SKM-1 treated with dmso at 0.1 percent for 144 hours (cell line): Measurements from ENCODE around the gene TACR2.

ENCODE experiments used
- DNase-seq: peaks from one replicate; lab custom pipeline; 2025; ENCODE audit not compliant: unreplicated experiment; lab: John Stamatoyannopoulos, UW

Gene TACR2

DNA sequence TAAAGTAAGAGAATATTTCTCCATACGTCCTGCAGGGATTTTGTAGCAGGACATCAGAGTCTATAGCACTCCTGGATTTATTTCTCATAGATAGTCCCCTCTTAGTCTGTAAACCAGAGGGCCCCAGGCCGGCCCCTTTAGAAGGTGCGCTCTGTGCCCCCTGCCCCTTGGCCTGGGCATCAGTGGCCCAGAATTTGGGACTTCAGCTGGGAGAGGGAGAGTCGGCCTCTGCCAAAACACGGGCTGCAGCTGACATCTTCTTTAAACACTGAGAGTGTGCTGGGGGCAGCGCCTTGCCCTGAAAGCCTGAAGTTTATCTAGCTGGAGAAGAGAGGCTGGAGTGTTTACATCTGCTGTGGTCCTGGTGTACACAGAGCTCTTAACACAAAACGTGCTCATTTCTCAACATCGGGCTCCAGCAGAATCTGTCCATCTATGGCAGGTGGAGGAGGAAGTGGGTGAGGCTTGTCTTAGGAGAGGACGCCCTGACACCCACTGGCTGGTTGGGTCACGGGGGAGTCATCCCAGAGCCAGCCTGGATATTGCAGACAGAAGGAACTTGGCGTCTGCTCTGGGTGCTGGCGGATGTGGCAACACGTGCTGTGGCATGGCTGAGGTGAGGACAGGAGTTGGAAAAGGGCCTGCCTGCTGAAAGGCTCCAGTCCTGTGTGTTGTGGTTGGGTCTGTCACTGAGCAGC is 5.0 kb upstream of the TACR2 start:
- DNase-seq = peak; percentile 88

DNA sequence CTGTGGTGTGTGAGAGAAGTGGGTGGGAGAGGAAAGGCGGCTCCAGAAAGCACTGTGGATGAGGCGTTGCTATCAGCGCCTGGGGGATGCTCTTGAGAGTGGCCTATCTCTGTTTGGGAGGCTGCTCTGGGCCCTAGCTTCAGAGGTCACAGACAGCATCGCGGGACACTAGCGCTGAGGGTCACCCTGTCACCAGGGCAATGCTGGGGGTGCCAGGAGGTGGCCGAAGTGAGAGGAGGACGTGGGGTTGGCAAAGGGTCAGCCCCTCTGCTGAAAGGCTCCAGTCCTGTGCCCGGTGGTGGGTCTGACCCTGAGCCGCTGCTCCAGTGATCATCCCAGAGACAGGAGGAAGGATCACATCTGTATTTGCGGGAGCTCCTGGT is 3.0 kb upstream of the TACR2 start:
- no peak for DNase-seq

GRCh38 chr10:69419096-69419743 is 2.5 kb upstream of the TACR2 start:
- DNase-seq = no peak

GRCh38 chr10:69418052-69418752 is 1.5 kb upstream of the TACR2 start:
- DNase-seq = no peak

DNA sequence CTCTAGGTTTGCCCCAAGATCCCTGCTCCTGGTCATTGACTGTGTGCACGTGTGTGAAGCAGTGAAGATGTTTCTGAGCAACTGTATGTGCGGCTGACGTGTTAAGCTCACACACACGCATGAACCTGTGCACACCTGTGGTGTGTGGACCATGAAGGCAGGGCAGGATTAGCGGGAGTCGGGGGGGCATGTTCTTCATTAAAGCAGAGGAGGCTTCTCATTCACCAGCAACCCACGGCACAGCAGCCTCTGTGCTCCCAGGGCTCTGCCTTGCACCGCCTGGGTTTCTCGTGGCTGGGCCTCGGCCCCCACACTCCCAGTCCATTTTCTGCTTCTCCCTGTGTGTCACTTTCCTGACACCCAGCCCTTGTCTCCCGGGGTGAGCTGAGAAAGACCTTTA is 824 bp upstream of the TACR2 start:
- DNase-seq = no peak

- no peak for DNase-seq
Measured at GRCh38 chr10:69415951-69416350, 767 bp downstream of the TACR2 start.

GRCh38 chr10:69415049-69415448 is 1.7 kb downstream of the TACR2 start:
- DNase-seq = no peak

- no peak for DNase-seq
Measured at GRCh38 chr10:69414036-69415018, 2.4 kb downstream of the TACR2 start.

GRCh38 chr10:69413221-69413865 is 3.4 kb downstream of the TACR2 start:
- no peak for DNase-seq

DNA sequence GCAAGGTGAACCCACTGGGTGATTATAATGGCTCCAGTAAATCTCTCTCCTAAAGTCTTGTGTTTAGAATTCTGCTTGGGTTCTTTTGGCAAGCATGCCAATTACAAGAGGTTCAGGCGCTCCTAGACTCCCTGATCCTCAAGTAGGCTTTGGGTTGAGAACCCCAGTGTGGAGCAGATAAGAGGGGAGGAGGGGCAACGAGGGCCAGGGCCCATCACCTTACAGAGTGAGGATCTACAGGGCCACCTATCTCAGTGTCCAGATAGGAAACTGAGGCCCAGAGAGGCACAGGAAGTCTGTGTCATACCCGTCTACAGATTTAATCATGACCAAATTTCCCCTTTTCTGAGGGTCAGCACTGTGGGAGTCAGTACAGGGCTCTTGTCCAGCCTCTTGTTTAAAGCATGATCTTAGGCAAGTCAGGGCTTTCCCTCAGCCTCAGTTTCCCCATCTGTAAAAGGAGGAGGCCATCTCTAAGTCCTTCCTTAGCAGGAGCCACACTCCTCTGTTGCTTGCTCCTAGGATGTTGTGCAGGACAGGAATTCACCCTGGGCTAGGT is 4.4 kb downstream of the TACR2 start:
- no peak for DNase-seq

DNA sequence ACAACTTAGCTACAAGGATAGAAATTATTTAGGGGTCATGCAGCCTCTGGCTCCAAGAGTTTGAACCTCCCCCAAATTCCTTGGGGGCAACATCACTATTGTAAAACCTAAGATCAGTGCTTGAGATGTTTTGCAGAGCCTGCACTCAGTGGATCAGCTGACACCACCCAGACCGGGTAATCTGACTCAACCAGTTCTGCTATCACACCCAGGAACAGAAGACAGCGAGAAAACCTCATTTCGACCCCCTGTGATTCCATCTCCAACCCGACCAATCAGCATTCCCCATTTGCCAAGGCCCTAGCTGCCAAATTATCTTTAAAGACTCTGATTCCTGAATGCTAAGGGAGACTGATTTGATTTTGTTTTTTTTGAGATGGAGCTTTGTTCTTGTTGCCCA is 5.2 kb downstream of the TACR2 start:
- DNase-seq = no peak

DNA sequence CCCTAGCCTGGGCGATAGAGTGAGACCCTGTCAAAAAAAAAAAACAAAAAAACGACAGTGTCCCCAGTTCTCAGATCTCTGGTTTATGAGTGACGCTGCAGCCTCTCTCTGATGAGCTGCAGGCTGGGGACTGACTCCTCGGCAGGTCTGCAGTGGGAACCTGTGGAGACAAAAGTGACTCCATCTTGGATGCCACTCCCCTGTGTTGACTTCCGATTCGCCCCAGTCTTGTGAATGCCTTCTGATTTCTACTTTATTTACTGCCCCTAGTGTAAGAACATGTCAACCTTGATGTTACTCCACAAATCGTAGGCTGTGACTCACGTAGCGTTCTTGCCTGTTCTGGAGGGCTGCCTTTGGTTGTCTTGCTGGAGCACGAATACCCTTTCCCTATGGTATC is 6.2 kb downstream of the TACR2 start:
- no peak for DNase-seq

GRCh38 chr10:69409968-69410367 is 6.8 kb downstream of the TACR2 start:
- DNase-seq = peak; percentile 67

DNA sequence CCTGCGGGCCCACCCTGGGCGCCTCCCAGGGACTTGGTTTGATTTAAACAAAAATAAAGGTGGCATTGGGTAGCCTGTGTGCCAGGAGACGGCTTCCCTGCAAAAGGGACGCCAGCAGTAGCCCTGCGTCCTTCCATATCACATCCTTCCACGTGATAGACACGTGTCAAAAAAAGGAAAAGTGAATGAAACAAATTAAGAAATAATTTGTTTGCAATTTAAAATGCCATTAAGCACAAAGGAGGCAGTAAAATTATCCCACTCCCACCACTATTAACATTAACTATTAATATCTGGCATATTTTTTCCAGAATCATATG is 7.6 kb downstream of the TACR2 start:
- no peak for DNase-seq

GRCh38 chr10:69408318-69409175 is 8.2 kb downstream of the TACR2 start:
- DNase-seq = peak; percentile 90

GRCh38 chr10:69407621-69408301 is 9.0 kb downstream of the TACR2 start:
- DNase-seq = peak; percentile 15

DNA sequence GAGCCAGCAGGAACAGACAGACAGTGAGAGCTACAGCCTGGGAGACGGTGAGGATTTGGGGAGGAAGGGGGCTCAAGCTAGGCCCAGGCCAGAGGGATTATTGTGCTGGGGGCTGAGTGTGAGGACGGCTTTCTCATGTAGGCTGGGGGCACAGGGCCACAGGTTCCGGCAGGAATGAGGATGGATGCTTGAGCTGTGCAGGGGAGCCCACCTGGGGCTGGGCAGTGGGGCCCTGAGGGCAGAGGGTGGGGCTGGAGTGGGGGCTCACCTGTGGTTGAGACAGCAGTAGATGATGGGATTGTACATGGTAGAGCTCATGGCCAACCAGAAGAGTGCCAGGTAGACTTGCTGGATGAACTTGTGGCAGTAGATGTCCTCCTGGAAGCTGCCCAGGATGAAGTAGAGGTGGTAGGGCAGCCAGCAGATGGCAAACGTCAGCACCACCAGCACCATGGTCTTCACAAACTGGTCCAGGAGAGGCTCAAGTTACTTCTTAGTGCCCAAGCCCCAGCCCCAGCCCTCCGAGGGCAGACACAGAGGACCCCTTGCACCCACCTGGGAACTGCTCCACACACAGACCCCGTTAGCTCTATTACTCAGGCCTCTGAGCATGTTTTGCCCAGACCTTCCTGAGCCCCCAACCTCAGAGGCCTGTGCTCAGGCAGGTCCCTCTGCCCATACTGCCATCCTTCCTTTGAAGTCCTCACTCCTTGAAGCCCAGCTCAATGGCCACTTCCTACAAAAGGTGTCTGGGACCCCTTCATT is 9.7 kb downstream of the TACR2 start:
- DNase-seq = no peak

GRCh38 chr10:69406302-69406811 is 10.4 kb downstream of the TACR2 start:
- DNase-seq = no peak
